ENCODE results near the gene ALK.

DNA sequence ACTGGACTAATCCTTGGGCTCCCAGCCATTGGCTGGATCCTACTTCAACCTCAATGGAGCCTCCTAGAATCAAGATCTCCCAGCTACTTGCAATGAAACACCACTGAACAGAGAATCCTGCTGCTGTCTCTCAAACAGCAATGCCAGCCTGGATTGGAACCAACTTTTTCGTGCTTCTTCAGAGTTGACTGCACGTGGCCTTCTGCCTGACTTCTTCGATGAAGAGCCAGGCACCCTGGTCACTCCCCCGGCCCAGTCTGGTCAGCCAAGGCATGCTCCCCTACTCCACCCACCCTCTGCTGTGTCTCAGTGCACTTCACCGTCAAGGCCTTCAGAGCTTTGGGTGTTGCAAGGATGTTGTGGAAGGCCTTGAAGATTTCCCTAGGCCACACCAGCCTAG lies 657.5 kb downstream of the ALK start:
- TF ChIP-seq, protein P1, sequence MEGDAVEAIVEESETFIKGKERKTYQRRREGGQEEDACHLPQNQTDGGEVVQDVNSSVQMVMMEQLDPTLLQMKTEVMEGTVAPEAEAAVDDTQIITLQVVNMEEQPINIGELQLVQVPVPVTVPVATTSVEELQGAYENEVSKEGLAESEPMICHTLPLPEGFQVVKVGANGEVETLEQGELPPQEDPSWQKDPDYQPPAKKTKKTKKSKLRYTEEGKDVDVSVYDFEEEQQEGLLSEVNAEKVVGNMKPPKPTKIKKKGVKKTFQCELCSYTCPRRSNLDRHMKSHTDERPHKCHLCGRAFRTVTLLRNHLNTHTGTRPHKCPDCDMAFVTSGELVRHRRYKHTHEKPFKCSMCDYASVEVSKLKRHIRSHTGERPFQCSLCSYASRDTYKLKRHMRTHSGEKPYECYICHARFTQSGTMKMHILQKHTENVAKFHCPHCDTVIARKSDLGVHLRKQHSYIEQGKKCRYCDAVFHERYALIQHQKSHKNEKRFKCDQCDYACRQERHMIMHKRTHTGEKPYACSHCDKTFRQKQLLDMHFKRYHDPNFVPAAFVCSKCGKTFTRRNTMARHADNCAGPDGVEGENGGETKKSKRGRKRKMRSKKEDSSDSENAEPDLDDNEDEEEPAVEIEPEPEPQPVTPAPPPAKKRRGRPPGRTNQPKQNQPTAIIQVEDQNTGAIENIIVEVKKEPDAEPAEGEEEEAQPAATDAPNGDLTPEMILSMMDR (conservative IDR thresholded peaks at IDR 0.05): no peak
- no peak for TF ChIP-seq ZFX (IDR thresholded peaks at IDR 0.05)
